Neural cell (in vitro differentiated cells): ENCODE data around the gene RLN3. TPM values are rescaled to one million over a fixed set of nuclear protein-coding genes. Genes with fewer than 3 reads are reported as not detected.

Source experiments
- H2AFZ ChIP-seq: fragments of 200-600, 300-800 bp; sonication (generic), shearing (Covaris generic); 2 replicates; pipeline ENCODE4 v1.6.0; 2014; ENCODE audit warnings: low read depth, mild to moderate bottlenecking, antibody characterized with exemption, low read length, moderate library complexity
- H3F3A ChIP-seq: fragments of 200-600 bp; shearing (Covaris generic); 2 replicates; pipeline ENCODE4 v1.6.1; 2016; ENCODE audit warnings: mild to moderate bottlenecking, moderate library complexity, mixed read lengths, antibody characterized with exemption, low read length; ENCODE audit not compliant: insufficient read depth, poor library complexity, severe bottlenecking
- H3K27ac ChIP-seq: fragments of 200-600, 300-800 bp; sonication (generic), shearing (Covaris generic); 2 replicates; pipeline ENCODE4 v1.5.1; 2014; ENCODE audit warnings: mild to moderate bottlenecking, low read length, moderate library complexity
- H3K27me3 ChIP-seq: fragments of 300-800, 200-600 bp; sonication (generic), shearing (Covaris generic); 2 replicates; pipeline ENCODE4 v1.6.0; 2014; ENCODE audit warnings: mild to moderate bottlenecking, low read depth, low read length, moderate library complexity; ENCODE audit not compliant: insufficient read depth
- H3K36me3 ChIP-seq: fragments of 300-800, 200-600 bp; sonication (generic), shearing (Covaris generic); 2 replicates; pipeline ENCODE4 v1.5.1; 2014; ENCODE audit warnings: mild to moderate bottlenecking, antibody characterized with exemption, low read length, moderate library complexity; ENCODE audit not compliant: insufficient read depth
- H3K4me2 ChIP-seq: fragments of 300-800, 200-600 bp; sonication (generic), shearing (Covaris generic); 2 replicates; pipeline ENCODE4 v1.6.0; 2014; ENCODE audit warnings: mild to moderate bottlenecking, low read length
- H3K4me3 ChIP-seq: fragments of 300-800, 200-600 bp; sonication (generic), shearing (Covaris generic); 2 replicates; pipeline ENCODE4 v1.5.1; 2014; ENCODE audit warnings: mild to moderate bottlenecking, low read length, moderate library complexity
- H3K79me2 ChIP-seq: fragments of 200-600 bp; shearing (Covaris generic); replicated peaks from 2 replicates; pipeline ENCODE4 v1.6.0; 2014; ENCODE audit warnings: mild to moderate bottlenecking, low read length, moderate library complexity; ENCODE audit not compliant: insufficient read depth
- H3K9ac ChIP-seq: fragments of 300-800, 200-600 bp; sonication (generic), shearing (Covaris generic); 2 replicates; pipeline ENCODE4 v1.6.1; 2016; ENCODE audit warnings: mild to moderate bottlenecking, low read length, mixed read lengths
- H3K9me2 ChIP-seq: fragments of 200-600 bp; shearing (Covaris generic); 2 replicates; pipeline ENCODE4 v1.6.1; 2016; ENCODE audit warnings: mild to moderate bottlenecking, low read length, mixed read lengths; ENCODE audit not compliant: insufficient read depth
- H3K9me3 ChIP-seq: fragments of 200-600, 300-800 bp; sonication (generic), shearing (Covaris generic); 2 replicates; pipeline ENCODE4 v1.6.1; 2016; ENCODE audit warnings: mild to moderate bottlenecking, mixed run types, low read length, moderate library complexity, mixed read lengths
- H4K20me1 ChIP-seq: fragments of 200-600 bp; shearing (Covaris generic); 2 replicates; pipeline ENCODE4 v1.6.1; 2016; ENCODE audit warnings: mild to moderate bottlenecking, mixed run types; ENCODE audit not compliant: insufficient read depth
- CTCF ChIP-seq: fragments of 450-650 bp; IDR thresholded peaks from 2 replicates; pipeline ENCODE4 v1.5.1; 2014; ENCODE audit warnings: antibody characterized with exemption, mild to moderate bottlenecking, moderate library complexity; ENCODE audit not compliant: poor library complexity, severe bottlenecking
- EP300 ChIP-seq: fragments of 450-650 bp; conservative IDR thresholded peaks from 2 replicates; pipeline ENCODE4 v1.6.1; 2014; ENCODE audit warnings: antibody characterized with exemption, mild to moderate bottlenecking, moderate library complexity; ENCODE audit not compliant: poor library complexity, severe bottlenecking
- EZH2 ChIP-seq: fragments of 200-600, 300-800 bp; shearing (Covaris generic), sonication (generic); IDR thresholded peaks from 2 replicates; pipeline ENCODE4 v1.6.1; 2014; ENCODE audit warnings: antibody characterized with exemption, low read length, borderline replicate concordance, mild to moderate bottlenecking; ENCODE audit not compliant: insufficient read depth, poor library complexity, severe bottlenecking
- MXI1 ChIP-seq: fragments of 450-650 bp; conservative IDR thresholded peaks from 2 replicates; pipeline ENCODE4 v1.6.1; 2014; ENCODE audit warnings: antibody characterized with exemption, mild to moderate bottlenecking; ENCODE audit not compliant: poor library complexity, severe bottlenecking
- RAD21 ChIP-seq: fragments of 450-650 bp; conservative IDR thresholded peaks from 2 replicates; pipeline ENCODE4 v1.6.1; 2014; ENCODE audit warnings: antibody characterized with exemption, mild to moderate bottlenecking, moderate library complexity
- REST ChIP-seq: IDR thresholded peaks from 2 replicates; pipeline ENCODE4 v1.6.1; 2012; ENCODE audit warnings: borderline replicate concordance
- SMC3 ChIP-seq: fragments of 450-650 bp; conservative IDR thresholded peaks from 2 replicates; pipeline ENCODE4 v1.6.1; 2014; ENCODE audit warnings: antibody characterized with exemption, mild to moderate bottlenecking, moderate library complexity; ENCODE audit not compliant: poor library complexity
- TAF1 ChIP-seq: IDR thresholded peaks from 2 replicates; pipeline ENCODE4 v1.6.1; 2012; ENCODE audit warnings: low read depth
- polyA plus RNA-seq: library from polyadenylated mRNA; depleted of rRNA; stranded (reverse); fragments of >200 nt; gene quantifications from 2 replicates; pipeline ENCODE4 v1.2.3, GENCODE V29; 2014

The RLN3 gene
- polyA plus RNA-seq, 1 donor from 2014 or later, result not detected

GRCh38 chr19:13998426-13998825, 29.5 kb upstream of the RLN3 start:
- Histone ChIP-seq H3K27ac (no peak overlapping the region), H3F3A (no peaks in the 10 kb centered on the region), H4K20me1 (no peaks in the 10 kb centered on the region), H3K4me2 (no peak overlapping the region), H3K27me3 (no peaks in the 10 kb centered on the region), H3K9me3 (peaks cover 7% of the 10 kb centered on the region), H3K36me3 (no peaks in the 10 kb centered on the region), H3K4me3 (no peak overlapping the region), H2AFZ (no peak overlapping the region), H3K9ac (no peak overlapping the region), H3K79me2 (peaks cover 26% of the 10 kb centered on the region), H3K9me2 (no peaks in the 10 kb centered on the region)
- TF ChIP-seq RAD21 (no peak), MXI1 (no peak), EP300 (no peak), SMC3 (no peak)

GRCh38 chr19:13999085-13999484, 28.9 kb upstream of the RLN3 start:
- H3K79me2 ChIP-seq, result peaks cover 26% of the 10 kb centered on the region
- no peaks in the 10 kb centered on the region for H3F3A ChIP-seq
- no peaks in the 10 kb centered on the region for H3K36me3 ChIP-seq
- H3K9me2 ChIP-seq, result no peaks in the 10 kb centered on the region
- H3K4me3 ChIP-seq, result no peak overlapping the region
- no peak overlapping the region for H3K4me2 ChIP-seq
- no peak overlapping the region for H3K27ac ChIP-seq
- H3K27me3 ChIP-seq, result no peaks in the 10 kb centered on the region
- H2AFZ ChIP-seq, result no peak overlapping the region
- H3K9ac ChIP-seq, result no peak overlapping the region
- no peak for TF ChIP-seq EP300
- TF ChIP-seq TAF1, result no peak
- no peak for TF ChIP-seq RAD21
- H3K9me3 ChIP-seq, result peaks cover 7% of the 10 kb centered on the region
- no peaks in the 10 kb centered on the region for H4K20me1 ChIP-seq

- Histone ChIP-seq H3K4me3 (no peak overlapping the region), H3K36me3 (no peaks in the 10 kb centered on the region), H3K27me3 (no peaks in the 10 kb centered on the region), H3K79me2 (peaks cover 38% of the 10 kb centered on the region), H3F3A (no peaks in the 10 kb centered on the region), H3K27ac (no peak overlapping the region), H3K4me2 (no peak overlapping the region), H3K9me3 (peaks cover 7% of the 10 kb centered on the region), H2AFZ (no peak overlapping the region), H4K20me1 (no peaks in the 10 kb centered on the region), H3K9me2 (no peaks in the 10 kb centered on the region), H3K9ac (no peak overlapping the region)
- no peak for TF ChIP-seq REST
- no peak for TF ChIP-seq CTCF
- no peak for TF ChIP-seq EZH2
- no peak for TF ChIP-seq SMC3
- no peak for TF ChIP-seq RAD21
- TF ChIP-seq TAF1, result no peak
These were observed 27.1 kb upstream of the RLN3 start for GRCh38 chr19:14000691-14001375.
